Stomach (tissue), 9 donors: ENCODE results near the gene SMYD3. TPM values are rescaled to one million over a fixed set of nuclear protein-coding genes. Genes with fewer than 3 reads are reported as not detected.

Experiments
- DNase-seq, 2 donors: peaks; one replicate each; pipeline versions ENCODE4 v3.0.0 to v3.0.0-alpha.2; 2013 to 2019
- H3K27ac ChIP-seq, 5 donors: fragments of 200-600 bp in 4 of 5; sonication (generic) in 4 of 5; one replicate each; pipeline ENCODE4 v1.5.1; 2013 to 2019; ENCODE audit warnings: mild to moderate bottlenecking in 1 of 5, moderate library complexity in 1 of 5
- H3K27me3 ChIP-seq, 3 donors: fragments of 200-600 bp; sonication (generic); one replicate each; pipeline ENCODE4 v1.5.1; 2017 to 2019; ENCODE audit warnings: mixed run types in 1 of 3
- H3K36me3 ChIP-seq, 4 donors: fragments of 200-600 bp; sonication (generic); 1 replicate in 3 of 4; 2 replicates in 1 of 4; pipeline ENCODE4 v1.5.1; 2016 to 2019
- H3K4me1 ChIP-seq, 4 donors: fragments of 200-600 bp; sonication (generic); one replicate each; pipeline ENCODE4 v1.5.1; 2016 to 2019
- H3K4me3 ChIP-seq, 4 donors: fragments of 200-600 bp; sonication (generic) in 3 of 4; one replicate each; pipeline ENCODE4 v1.5.1; 2016 to 2019; ENCODE audit warnings: mild to moderate bottlenecking in 1 of 4
- H3K9me3 ChIP-seq, 4 donors: fragments of 200-600 bp; sonication (generic); one replicate each; pipeline ENCODE4 v1.5.1; 2016 to 2019
- CTCF ChIP-seq, 7 experiments: fragments of 450-650 bp in 4 of 7; fragments of 200-600 bp in 3 of 7; sonication (generic) in 3 of 7; IDR thresholded peaks; one replicate each; pipeline ENCODE4 v1.5.1; 2016 to 2019; ENCODE audit warnings: antibody characterized with exemption in 7 of 7, control low read depth in 2 of 7, mild to moderate bottlenecking in 1 of 7
- EP300 ChIP-seq: sonication (generic); formaldehyde crosslinking; IDR thresholded peaks from one replicate; pipeline ENCODE4 v1.6.1; 2017; ENCODE audit warnings: antibody characterized with exemption
- POLR2A ChIP-seq, 4 donors: fragments of 450-650 bp; IDR thresholded peaks; one replicate each; pipeline ENCODE4 v1.6.1; 2016; ENCODE audit warnings: antibody characterized with exemption in 4 of 4, control low read depth in 2 of 4, mild to moderate bottlenecking in 1 of 4, moderate library complexity in 1 of 4
- POLR2AphosphoS5 ChIP-seq, 3 donors: sonication (generic); formaldehyde crosslinking; IDR thresholded peaks; one replicate each; pipeline ENCODE4 v1.6.1; 2016; ENCODE audit warnings: antibody characterized with exemption in 3 of 3
- WGBS, 5 donors: extraction: QIAGEN DNeasy Blood & Tissue Kit in 3 of 5; methylation state at CpG; one replicate each; pipeline versions ENCODE4 v1.1.5 to v1.1.7; 2013 to 2018; 5-methylcytosine and 5-hydroxymethylcytosine counted together
- intact Hi-C: fragments of 100-400 bp; cut with DNase I; formaldehyde crosslinking; loops from one replicate; pipeline ENCODE4 v1.15.1; 2023; ENCODE audit warnings: low total_unique reads
- polyA plus RNA-seq, 3 donors: library from polyadenylated mRNA; stranded (reverse); fragments of 200-250 nt; gene quantifications; one replicate each; pipeline ENCODE4 v1.2.3, GENCODE V29; 2013
- total RNA-seq, 5 donors: library from RNA; depleted of rRNA; stranded (reverse); fragments of >200 nt; gene quantifications; one replicate each; pipeline versions ENCODE4 v1.1.0 to v1.2.3, GENCODE V29; 2014 to 2016
- donor health status: healthy with polysubstance abuse.
- donor health status: Bipolar disorder and iron deficiency.
- donor health status: healthy.

SMYD3 gene
- total and polyA plus RNA-seq, 8 donors = 6.4 to 196 (median 27.8) TPM

GRCh38 chr1:246444617-246445016 is 62.5 kb downstream of the SMYD3 start:
- H3K9me3 ChIP-seq = no peaks in the 10 kb centered on the region
- no peak for DNase-seq
- 30 to 53% (median 40%) methylated on average over 3 of the region's 3 CpGs for WGBS, 5 donors
- intact Hi-C loops = no loop called here
- peaks cover 0 to 8% (median 0%) of the 10 kb centered on the region in 4 donors for H3K4me1 ChIP-seq
- TF ChIP-seq POLR2AphosphoS5 (IDR thresholded peaks at IDR 0.05) (no peak), POLR2A (IDR thresholded peaks at IDR 0.05) (no peak), EP300 (no peak), CTCF (IDR thresholded peaks at IDR 0.05) (no peak)
- no peak overlapping the region for H3K27ac ChIP-seq
- no peaks in the 10 kb centered on the region for H3K27me3 ChIP-seq
- H3K36me3 ChIP-seq = no peaks in the 10 kb centered on the region
- no peak overlapping the region for H3K4me3 ChIP-seq

- H3K27me3 ChIP-seq = no peaks in the 10 kb centered on the region
- no peaks in the 10 kb centered on the region for H3K4me1 ChIP-seq
- no peak for DNase-seq
- H3K4me3 ChIP-seq = no peak overlapping the region
- WGBS, 5 donors = 78 to 83% (median 78%) methylated on average over 3 of the region's 3 CpGs
- no peak overlapping the region for H3K27ac ChIP-seq
- TF ChIP-seq EP300 (no peak), POLR2A (IDR thresholded peaks at IDR 0.05) (no peak), POLR2AphosphoS5 (IDR thresholded peaks at IDR 0.05) (no peak)
- intact Hi-C loops = no loop called here
- no peaks in the 10 kb centered on the region for H3K36me3 ChIP-seq
- H3K9me3 ChIP-seq = no peaks in the 10 kb centered on the region
Measured at GRCh38 chr1:246437961-246438360, 69.1 kb downstream of the SMYD3 start.

- no peak for DNase-seq
- Histone ChIP-seq H3K27ac (no peak overlapping the region), H3K9me3 (no peaks in the 10 kb centered on the region), H3K4me3 (no peak overlapping the region), H3K27me3 (no peaks in the 10 kb centered on the region), H3K36me3 (no peaks in the 10 kb centered on the region), H3K4me1 (no peaks in the 10 kb centered on the region)
- WGBS, 5 donors = 78 to 86% (median 83%) methylated on average over 6 of the region's 6 CpGs
- TF ChIP-seq POLR2A (IDR thresholded peaks at IDR 0.05) (no peak), EP300 (no peak), POLR2AphosphoS5 (IDR thresholded peaks at IDR 0.05) (no peak), CTCF (IDR thresholded peaks at IDR 0.05) (no peak)
- intact Hi-C loops = no loop called here
Measured at GRCh38 chr1:246435421-246436041, 71.5 kb downstream of the SMYD3 start.

- Histone ChIP-seq H3K27ac (no peak overlapping the region), H3K36me3 (no peaks in the 10 kb centered on the region), H3K27me3 (no peaks in the 10 kb centered on the region), H3K9me3 (no peaks in the 10 kb centered on the region), H3K4me1 (no peaks in the 10 kb centered on the region), H3K4me3 (no peak overlapping the region)
- no peak for DNase-seq
- intact Hi-C loops = no loop called here
- WGBS, 5 donors = 85 to 94% (median 93%) methylated on average over 5 of the region's 5 CpGs
- TF ChIP-seq CTCF (IDR thresholded peaks at IDR 0.05) = no peak
- TF ChIP-seq POLR2A (IDR thresholded peaks at IDR 0.05) = no peak
- TF ChIP-seq EP300 = no peak
- TF ChIP-seq POLR2AphosphoS5 (IDR thresholded peaks at IDR 0.05) = no peak
Measured at GRCh38 chr1:246434335-246434734, 72.7 kb downstream of the SMYD3 start.

- H3K27me3 ChIP-seq = no peaks in the 10 kb centered on the region
- DNase-seq = no peak
- H3K27ac ChIP-seq = no peak overlapping the region
- H3K4me1 ChIP-seq = no peaks in the 10 kb centered on the region
- intact Hi-C loops = no loop called here
- H3K9me3 ChIP-seq = no peaks in the 10 kb centered on the region
- TF ChIP-seq POLR2AphosphoS5 (IDR thresholded peaks at IDR 0.05) (no peak), CTCF (IDR thresholded peaks at IDR 0.05) (no peak), POLR2A (IDR thresholded peaks at IDR 0.05) (no peak), EP300 (no peak)
- H3K4me3 ChIP-seq = no peak overlapping the region
- WGBS, 5 donors = 59 to 80% (median 68%) methylated on average over 8 to 9 of the region's 9 CpGs
- H3K36me3 ChIP-seq = no peaks in the 10 kb centered on the region
Measured at GRCh38 chr1:246428542-246429308, 78.4 kb downstream of the SMYD3 start.
